Spleen (tissue), 11 donors: ENCODE data around the gene DCAF4. TPM values are rescaled to one million over a fixed set of nuclear protein-coding genes. Genes with fewer than 3 reads are reported as not detected.

ENCODE experiments used
- DNase-seq: peaks from one replicate; pipeline ENCODE4 v3.0.0-alpha.2; 2020
- H3K27ac ChIP-seq, 8 donors: fragments of 200-600 bp; sonication (generic) in 7 of 8; 1 replicate in 4 of 8; 2 replicates in 4 of 8; pipeline versions ENCODE4 v1.5.0 to v1.8.0; 2016 to 2021; ENCODE audit warnings: inconsistent platforms in 4 of 8, mild to moderate bottlenecking in 4 of 8, moderate library complexity in 1 of 8
- H3K27me3 ChIP-seq, 7 donors: fragments of 200-600 bp; sonication (generic) in 6 of 7; replicated peaks in 1 of 7; 1 replicate in 4 of 7; 2 replicates in 3 of 7; pipeline versions ENCODE4 v1.5.0 to v1.8.0; 2016 to 2021; ENCODE audit warnings: inconsistent platforms in 3 of 7, mild to moderate bottlenecking in 1 of 7
- H3K36me3 ChIP-seq, 6 donors: fragments of 200-600 bp; sonication (generic) in 5 of 6; 1 replicate in 4 of 6; 2 replicates in 2 of 6; pipeline versions ENCODE4 v1.5.0 to v1.8.0; 2016 to 2021; ENCODE audit warnings: inconsistent platforms in 2 of 6
- H3K4me1 ChIP-seq, 6 donors: fragments of 200-600 bp; sonication (generic) in 5 of 6; 1 replicate in 3 of 6; 2 replicates in 3 of 6; pipeline versions ENCODE4 v1.5.0 to v1.8.0; 2016 to 2021; ENCODE audit warnings: inconsistent platforms in 3 of 6
- H3K4me3 ChIP-seq, 8 donors: fragments of 200-600 bp; sonication (generic) in 7 of 8; 1 replicate in 4 of 8; 2 replicates in 4 of 8; pipeline versions ENCODE4 v1.5.0 to v1.8.0; 2016 to 2021; ENCODE audit warnings: inconsistent platforms in 4 of 8, mild to moderate bottlenecking in 4 of 8, moderate library complexity in 2 of 8
- H3K9me3 ChIP-seq, 8 donors: fragments of 200-600 bp; sonication (generic) in 7 of 8; 1 replicate in 4 of 8; 2 replicates in 4 of 8; pipeline versions ENCODE4 v1.5.0 to v1.8.0; 2016 to 2021; ENCODE audit warnings: inconsistent platforms in 4 of 8
- POLR2A ChIP-seq, 3 donors: fragments of 450-650 bp; IDR thresholded peaks; one replicate each; pipeline ENCODE4 v1.5.1; 2017; ENCODE audit warnings: antibody characterized with exemption in 3 of 3, mild to moderate bottlenecking in 1 of 3
- POLR2AphosphoS5 ChIP-seq, 3 donors: sonication (generic); formaldehyde crosslinking; IDR thresholded peaks; one replicate each; pipeline ENCODE4 v1.5.1; 2017; ENCODE audit warnings: antibody characterized with exemption in 3 of 3
- WGBS, 5 donors: extraction: QIAGEN DNeasy Blood & Tissue Kit in 3 of 5; methylation state at CpG; one replicate each; pipeline versions ENCODE4 v1.1.5 to v1.1.7; 2013 to 2018; 5-methylcytosine and 5-hydroxymethylcytosine counted together
- intact Hi-C: fragments of 100-400 bp; cut with DNase I; formaldehyde crosslinking; loops from one replicate; pipeline ENCODE4 v1.15.0; 2023; ENCODE audit warnings: low total_unique reads
- polyA plus RNA-seq, 3 donors: library from polyadenylated mRNA; stranded (reverse); fragments of 200-250 nt; gene quantifications; one replicate each; pipeline ENCODE4 v1.2.1, GENCODE V29; 2013
- total RNA-seq, 7 donors: library from RNA; depleted of rRNA in 3 of 7; stranded (reverse); fragments of >200 nt in 3 of 7; fragmentation: NEBNext Ultra II Directional in 4 of 7; extraction: Animal tissue kit (Norgen Biotek cat#: 25700) in 4 of 7; gene quantifications; one replicate each; pipeline versions ENCODE4 v1.1.0 to v1.2.1, GENCODE V29; 2016 to 2021
- TF ChIP-seq, protein P1 (sequence below), 11 experiments: fragments of 200-600 bp in 7 of 11; fragments of 450-650 bp in 4 of 11; sonication (generic) in 4 of 11; IDR thresholded peaks in 8 of 11; conservative IDR thresholded peaks in 3 of 11; 1 replicate in 7 of 11; 2 replicates in 4 of 11; pipeline versions ENCODE4 v1.4.0 to v1.8.0; 2016 to 2021; ENCODE audit warnings: antibody characterized with exemption in 11 of 11, inconsistent platforms in 4 of 11, mild to moderate bottlenecking in 1 of 11
- donor health status: healthy with polysubstance abuse.
- donor health status: DM: no; HTN: no; CAD: no; lungs with moderate emphysema.
- donor health status: DM: no; HTN: no; CAD: no.
- donor health status: Bipolar disorder and iron deficiency.
- donor health status: healthy.
- donor health status: DM: no; HTN: no; CAD: no.
- donor health status: DM: yes; HTN: yes; CAD: no.

Gene DCAF4
- total and polyA plus RNA-seq, 10 donors, result 7.7 to 25.0 (median 12.3) TPM

DNA sequence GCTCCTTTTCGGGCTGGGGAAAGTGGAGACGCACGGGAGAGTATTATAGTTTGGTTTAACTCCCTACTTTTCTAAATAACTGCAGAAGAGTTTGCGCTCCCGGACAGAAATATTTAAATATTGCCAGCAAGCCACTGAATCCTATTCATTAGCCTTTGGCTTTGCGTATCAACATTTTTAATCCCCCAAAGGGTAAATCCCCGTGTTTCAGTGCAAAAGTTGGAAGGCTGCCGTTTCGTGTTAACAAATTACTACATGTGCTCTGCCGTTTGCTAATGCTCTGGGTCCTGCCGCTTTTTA lies 32.0 kb upstream of the DCAF4 start:
- 0 to 2% (median 0%) methylated on average over 11 of the region's 11 CpGs for WGBS, 5 donors
- H3K27me3 ChIP-seq, result peaks cover 0 to 76% (median 22%) of the 10 kb centered on the region in 7 donors
- TF ChIP-seq POLR2A (IDR thresholded peaks at IDR 0.05), result no peak
- TF ChIP-seq, protein P1, sequence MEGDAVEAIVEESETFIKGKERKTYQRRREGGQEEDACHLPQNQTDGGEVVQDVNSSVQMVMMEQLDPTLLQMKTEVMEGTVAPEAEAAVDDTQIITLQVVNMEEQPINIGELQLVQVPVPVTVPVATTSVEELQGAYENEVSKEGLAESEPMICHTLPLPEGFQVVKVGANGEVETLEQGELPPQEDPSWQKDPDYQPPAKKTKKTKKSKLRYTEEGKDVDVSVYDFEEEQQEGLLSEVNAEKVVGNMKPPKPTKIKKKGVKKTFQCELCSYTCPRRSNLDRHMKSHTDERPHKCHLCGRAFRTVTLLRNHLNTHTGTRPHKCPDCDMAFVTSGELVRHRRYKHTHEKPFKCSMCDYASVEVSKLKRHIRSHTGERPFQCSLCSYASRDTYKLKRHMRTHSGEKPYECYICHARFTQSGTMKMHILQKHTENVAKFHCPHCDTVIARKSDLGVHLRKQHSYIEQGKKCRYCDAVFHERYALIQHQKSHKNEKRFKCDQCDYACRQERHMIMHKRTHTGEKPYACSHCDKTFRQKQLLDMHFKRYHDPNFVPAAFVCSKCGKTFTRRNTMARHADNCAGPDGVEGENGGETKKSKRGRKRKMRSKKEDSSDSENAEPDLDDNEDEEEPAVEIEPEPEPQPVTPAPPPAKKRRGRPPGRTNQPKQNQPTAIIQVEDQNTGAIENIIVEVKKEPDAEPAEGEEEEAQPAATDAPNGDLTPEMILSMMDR (IDR thresholded peaks at IDR 0.05 in 8 of 11, conservative IDR thresholded peaks at IDR 0.05 in 3 of 11), result no peak
- no peak for TF ChIP-seq POLR2AphosphoS5 (IDR thresholded peaks at IDR 0.05)
- H3K27ac ChIP-seq, result peak overlapping the region in 3 of 8 donors; percentile 56 to 68 (median 63)
- H3K4me1 ChIP-seq, result peaks cover 11 to 40% (median 27%) of the 10 kb centered on the region in 6 donors
- intact Hi-C loops, result loop anchor here (10.0 kb wide), 1 partner anchor 279 kb away; no protein-coding TSS in a partner anchor
- no peaks in the 10 kb centered on the region for H3K9me3 ChIP-seq
- no peak for DNase-seq
- peak overlapping the region; percentile 68 to 97 (median 91) for H3K4me3 ChIP-seq
- no peaks in the 10 kb centered on the region for H3K36me3 ChIP-seq

DNA sequence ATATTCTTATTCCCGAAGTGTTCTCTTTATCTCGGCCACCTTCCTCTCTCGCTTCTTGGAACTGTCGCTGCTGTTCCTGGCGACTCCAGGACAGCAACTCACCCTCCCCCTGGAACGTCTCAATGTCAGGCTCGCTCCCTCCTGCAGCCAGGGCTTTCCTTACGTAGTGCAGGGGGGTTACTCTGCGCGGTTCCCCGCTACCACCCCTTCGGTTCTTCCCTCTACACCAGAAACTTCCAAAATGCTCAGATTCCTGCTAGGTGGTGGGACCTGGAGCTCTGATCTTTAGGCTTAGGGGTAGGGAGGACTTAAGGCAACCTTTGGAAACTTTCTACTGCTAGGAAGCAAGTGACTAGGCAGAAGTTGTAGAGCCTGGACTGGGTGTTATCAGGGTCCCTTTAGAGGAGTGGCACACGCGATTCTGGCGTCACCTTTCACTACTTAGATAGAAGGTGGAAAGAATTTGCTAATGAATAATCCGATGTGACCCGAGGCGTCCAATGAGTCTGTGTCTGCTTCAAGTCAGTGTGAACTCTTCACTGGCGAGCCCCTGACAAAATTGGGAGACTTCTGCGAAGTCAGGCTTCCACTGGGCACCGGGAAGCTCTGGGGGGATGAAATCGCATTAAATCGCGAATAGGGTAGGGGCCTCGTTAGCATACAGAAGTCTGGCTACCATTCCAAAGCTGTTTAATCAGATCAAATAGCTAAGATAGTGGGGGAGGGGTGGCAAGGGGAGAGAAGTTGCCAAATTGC lies 31.5 kb upstream of the DCAF4 start:
- Histone ChIP-seq H3K27ac (peak overlapping the region in 3 of 8 donors; percentile 56 to 68 (median 63)), H3K4me1 (peaks cover 11 to 40% (median 27%) of the 10 kb centered on the region in 6 donors), H3K36me3 (no peaks in the 10 kb centered on the region), H3K9me3 (no peaks in the 10 kb centered on the region), H3K27me3 (peaks cover 0 to 76% (median 22%) of the 10 kb centered on the region in 7 donors), H3K4me3 (peak overlapping the region; percentile 68 to 97 (median 91))
- DNase-seq, result no peak
- 4 to 9% (median 7%) methylated on average over 24 to 25 of the region's 25 CpGs for WGBS, 5 donors
- intact Hi-C loops, result loop anchor here (10.0 kb wide), 1 partner anchor 280 kb away; no protein-coding TSS in a partner anchor
- TF ChIP-seq POLR2A (IDR thresholded peaks at IDR 0.05) (no peak), POLR2AphosphoS5 (IDR thresholded peaks at IDR 0.05) (no peak)
- TF ChIP-seq, protein P1 (IDR thresholded peaks at IDR 0.05 in 8 of 11, conservative IDR thresholded peaks at IDR 0.05 in 3 of 11), result no peak

DNA sequence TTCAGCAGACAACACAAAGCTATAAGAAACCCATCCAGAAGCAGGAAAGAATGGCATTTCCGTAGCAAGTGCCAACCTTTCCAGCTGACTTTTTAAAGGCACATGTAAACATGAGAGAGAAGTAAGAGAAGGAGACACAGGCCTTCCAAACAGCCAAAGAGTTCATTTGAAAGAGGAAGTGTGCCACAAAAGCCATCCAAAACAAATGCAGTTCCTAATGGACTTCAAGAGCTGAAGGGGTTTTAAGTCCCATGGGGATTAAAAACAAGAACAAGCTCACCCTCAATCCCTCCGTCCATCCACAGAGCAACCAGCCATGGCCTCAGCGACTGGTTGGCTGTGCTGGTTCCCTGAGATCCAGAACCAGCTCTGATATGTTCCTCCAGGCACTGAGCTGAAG lies 27.8 kb upstream of the DCAF4 start:
- peaks cover 2 to 16% (median 12%) of the 10 kb centered on the region in 6 donors for H3K4me1 ChIP-seq
- TF ChIP-seq POLR2A (IDR thresholded peaks at IDR 0.05) (no peak), POLR2AphosphoS5 (IDR thresholded peaks at IDR 0.05) (no peak)
- TF ChIP-seq, protein P1 (IDR thresholded peaks at IDR 0.05 in 8 of 11, conservative IDR thresholded peaks at IDR 0.05 in 3 of 11), result no peak
- DNase-seq, result no peak
- H3K36me3 ChIP-seq, result no peaks in the 10 kb centered on the region
- no peak overlapping the region for H3K27ac ChIP-seq
- WGBS, 5 donors, result 58 to 82% (median 63%) methylated on average over 3 of the region's 3 CpGs
- intact Hi-C loops, result loop anchor here (10.0 kb wide), 1 partner anchor 284 kb away; no protein-coding TSS in a partner anchor
- H3K9me3 ChIP-seq, result no peaks in the 10 kb centered on the region
- no peak overlapping the region for H3K4me3 ChIP-seq
- H3K27me3 ChIP-seq, result peaks cover 0 to 41% (median 11%) of the 10 kb centered on the region in 7 donors

DNA sequence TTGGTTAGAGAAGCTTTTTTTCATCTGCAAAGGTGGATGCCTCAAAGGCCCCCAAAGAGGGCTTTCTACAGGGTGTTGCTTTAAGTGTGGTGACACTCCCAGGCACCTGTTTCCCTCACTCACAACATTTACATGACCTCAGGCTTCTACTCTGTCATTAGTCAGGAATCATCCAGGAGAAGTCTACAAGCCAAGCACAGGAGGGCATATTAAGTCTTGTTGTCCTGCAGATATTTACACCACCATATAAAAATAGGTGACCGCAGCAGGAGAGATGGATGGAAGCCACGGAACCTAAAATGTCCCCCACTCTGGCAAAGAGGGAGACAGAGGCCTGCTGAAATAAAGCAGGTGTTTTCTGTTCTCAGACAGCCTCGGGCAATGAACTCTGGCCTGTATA lies 24.9 kb upstream of the DCAF4 start:
- Histone ChIP-seq H3K27me3 (peaks cover 0 to 28% (median 0%) of the 10 kb centered on the region in 7 donors), H3K4me3 (no peak overlapping the region), H3K36me3 (no peaks in the 10 kb centered on the region), H3K9me3 (no peaks in the 10 kb centered on the region), H3K27ac (no peak overlapping the region), H3K4me1 (peaks cover 0 to 9% (median 0%) of the 10 kb centered on the region in 6 donors)
- WGBS, 5 donors, result 90 to 97% (median 96%) methylated on average over 3 of the region's 3 CpGs
- no peak for DNase-seq
- intact Hi-C loops, result no loop called here
- TF ChIP-seq POLR2AphosphoS5 (IDR thresholded peaks at IDR 0.05) (no peak), POLR2A (IDR thresholded peaks at IDR 0.05) (no peak)
- TF ChIP-seq, protein P1 (IDR thresholded peaks at IDR 0.05 in 8 of 11, conservative IDR thresholded peaks at IDR 0.05 in 3 of 11), result no peak
